HCT116 (cell line): ENCODE results near the gene TOR1AIP1. TPM values are rescaled to one million over a fixed set of nuclear protein-coding genes. Genes with fewer than 3 reads are reported as not detected.

Experiments used
- ATAC-seq: fragments of 200-7000 bp; cut with Tn5 transposase; 2 replicates; pipeline ENCODE4 v1.9.1; 2020; ENCODE audit warnings: mild to moderate bottlenecking, moderate library complexity
- BruUV-seq: library from RNA; stranded (reverse); fragments of 400-500 nt; replicated peaks from 2 replicates; lab custom pipeline; 2021; lab: Mats Ljungman, UMichigan
- CTCF ChIA-PET: fragments of 300-600 bp; sonication (Branson Sonifier 250); formaldehyde crosslinking; loops from one replicate; lab custom pipeline; 2021; ENCODE audit warnings: antibody characterized with exemption; lab: Charles Lee
- POLR2A ChIA-PET: fragments of 300-600, 350-600 bp; sonication (Branson Sonifier 250); formaldehyde crosslinking; loops from one replicate; lab custom pipeline; 2021; ENCODE audit warnings: antibody characterized with exemption; lab: Charles Lee
- RAD21 ChIA-PET, 2 experiments: fragments of 300-600 bp; sonication (Branson Sonifier 250); formaldehyde crosslinking; loops; one replicate each; lab custom pipeline; 2023; ENCODE audit warnings: low total read pairs in 2 of 2; ENCODE audit not compliant: uncharacterized antibody in 2 of 2, unreplicated experiment in 2 of 2, low non-redundant PET in 1 of 2; lab: Charles Lee
- DNase-seq: peaks from one replicate; pipeline ENCODE4 v3.0.0-alpha.2; 2010; ENCODE audit warnings: low read depth, low spot score
- H2AFZ ChIP-seq: fragments of 200-600 bp; shearing (Covaris generic), sonication (generic); 2 replicates; pipeline ENCODE4 v1.6.1; 2017; ENCODE audit warnings: low read depth, mixed run types, mixed read lengths, antibody characterized with exemption, low read length; ENCODE audit not compliant: poor library complexity, severe bottlenecking
- H3K27ac ChIP-seq: 2 replicates; pipeline ENCODE4 v1.5.1; 2012; ENCODE audit warnings: low read depth, low read length
- H3K27me3 ChIP-seq: fragments of 200-600 bp; sonication (generic); 2 replicates; pipeline ENCODE4 v1.6.1; 2016; ENCODE audit warnings: mixed run types, low read length, mixed read lengths; ENCODE audit not compliant: insufficient read depth
- H3K36me3 ChIP-seq, 2 experiments: fragments of 200-500 bp in 1 of 2; fragments of 200-600 bp in 1 of 2; sonication (Bioruptor generic) in 1 of 2; sonication (generic) in 1 of 2; 2 replicates each; pipeline versions ENCODE4 v1.5.1 to v1.6.1; 2014 to 2016; ENCODE audit warnings: low read length in 2 of 2, inconsistent platforms in 1 of 2, mixed read lengths in 1 of 2, mixed run types in 1 of 2; ENCODE audit not compliant: insufficient read depth in 2 of 2, control insufficient read depth in 1 of 2
- H3K4me1 ChIP-seq, 2 experiments: fragments of 200-600 bp in 1 of 2; sonication (generic) in 1 of 2; 2 replicates each; pipeline versions ENCODE4 v1.5.1 to v1.6.1; 2012 to 2017; ENCODE audit warnings: low read length in 2 of 2, inconsistent platforms in 1 of 2, mild to moderate bottlenecking in 1 of 2, mixed read lengths in 1 of 2, mixed run types in 1 of 2, moderate library complexity in 1 of 2; ENCODE audit not compliant: insufficient read depth in 2 of 2, control insufficient read depth in 1 of 2
- H3K4me2 ChIP-seq: fragments of 200-600 bp; sonication (generic); 2 replicates; pipeline ENCODE4 v1.6.1; 2017; ENCODE audit warnings: mixed run types, low read length, mixed read lengths
- H3K4me3 ChIP-seq, 2 experiments: fragments of 200-600 bp in 1 of 2; sonication (generic) in 1 of 2; replicated peaks in 1 of 2; 2 replicates each; pipeline ENCODE4 v1.5.1; 2011 to 2016; ENCODE audit warnings: low read length in 2 of 2, control low read depth in 1 of 2, low read depth in 1 of 2, mild to moderate bottlenecking in 1 of 2, mixed read lengths in 1 of 2, mixed run types in 1 of 2
- H3K79me2 ChIP-seq: fragments of 200-600 bp; sonication (generic); 2 replicates; pipeline ENCODE4 v1.6.1; 2017; ENCODE audit warnings: mild to moderate bottlenecking, mixed run types, low read length, moderate library complexity, mixed read lengths; ENCODE audit not compliant: insufficient read depth
- H3K9ac ChIP-seq: fragments of 200-600 bp; sonication (generic); 2 replicates; pipeline ENCODE4 v1.6.1; 2016; ENCODE audit warnings: low read length, mixed read lengths
- H3K9me2 ChIP-seq: fragments of 200-600 bp; sonication (generic), shearing (Covaris generic); 2 replicates; pipeline ENCODE4 v1.6.1; 2017; ENCODE audit warnings: mixed run types, mild to moderate bottlenecking, moderate library complexity; ENCODE audit not compliant: insufficient read depth
- H3K9me3 ChIP-seq, 2 experiments: fragments of 200-500 bp in 1 of 2; fragments of 200-600 bp in 1 of 2; sonication (Bioruptor generic) in 1 of 2; sonication (generic) in 1 of 2; 2 replicates each; pipeline ENCODE4 v1.6.1; 2014 to 2017; ENCODE audit warnings: low read length in 2 of 2, mixed read lengths in 2 of 2, inconsistent platforms in 1 of 2, low read depth in 1 of 2, mild to moderate bottlenecking in 1 of 2, mixed run types in 1 of 2, moderate library complexity in 1 of 2; ENCODE audit not compliant: control insufficient read depth in 1 of 2, insufficient read depth in 1 of 2
- H4K20me1 ChIP-seq: fragments of 200-600 bp; sonication (generic), shearing (Covaris generic); 2 replicates; pipeline ENCODE4 v1.6.1; 2017; ENCODE audit warnings: mixed run types, mild to moderate bottlenecking, moderate library complexity; ENCODE audit not compliant: insufficient read depth
- ATF3 ChIP-seq: IDR thresholded peaks from 2 replicates; pipeline ENCODE4 v1.6.1; 2012
- CEBPB ChIP-seq: IDR thresholded peaks from 2 replicates; pipeline ENCODE4 v1.6.1; 2012; ENCODE audit warnings: low read depth
- CTCF ChIP-seq, 3 experiments: fragments of 200-600 bp in 1 of 3; sonication (generic) in 1 of 3; IDR thresholded peaks in 2 of 3; conservative IDR thresholded peaks in 1 of 3; 2 replicates each; pipeline ENCODE4 v1.5.1; 2012 to 2017; ENCODE audit warnings: low read depth in 2 of 3, low read length in 2 of 3, antibody characterized with exemption in 1 of 3, borderline replicate concordance in 1 of 3, control low read depth in 1 of 3, mild to moderate bottlenecking in 1 of 3, mixed read lengths in 1 of 3, mixed run types in 1 of 3, moderate library complexity in 1 of 3; ENCODE audit not compliant: insufficient read depth in 1 of 3
- EGR1 ChIP-seq: IDR thresholded peaks from 2 replicates; pipeline ENCODE4 v1.6.1; 2012; ENCODE audit warnings: low read depth
- ELF1 ChIP-seq: IDR thresholded peaks from 2 replicates; pipeline ENCODE4 v1.6.1; 2012; ENCODE audit warnings: low read depth, borderline replicate concordance
- EZH2 ChIP-seq: fragments of 200-600 bp; sonication (generic); IDR thresholded peaks from 2 replicates; pipeline ENCODE4 v1.6.1; 2017; ENCODE audit warnings: antibody characterized with exemption, mixed run types
- EZH2phosphoT487 ChIP-seq: fragments of 200-600 bp; IDR thresholded peaks from 2 replicates; pipeline ENCODE4 v1.6.1; 2018; ENCODE audit warnings: antibody characterized with exemption, borderline replicate concordance
- FOSL1 ChIP-seq: IDR thresholded peaks from 2 replicates; pipeline ENCODE4 v1.6.1; 2012; ENCODE audit warnings: low read depth
- JUND ChIP-seq: IDR thresholded peaks from 2 replicates; pipeline ENCODE4 v1.6.1; 2012
- MAX ChIP-seq: IDR thresholded peaks from 2 replicates; pipeline ENCODE4 v1.6.1; 2012
- POLR2A ChIP-seq: IDR thresholded peaks from 2 replicates; pipeline ENCODE4 v1.7.0; 2011; ENCODE audit warnings: borderline replicate concordance; ENCODE audit not compliant: insufficient read depth, insufficient read length; ENCODE audit errors: extremely low read depth
- SIN3A ChIP-seq: IDR thresholded peaks from 2 replicates; pipeline ENCODE4 v1.6.1; 2012; ENCODE audit warnings: low read depth
- SRF ChIP-seq: IDR thresholded peaks from 2 replicates; pipeline ENCODE4 v1.6.1; 2012; ENCODE audit warnings: low read depth
- TCF7L2 ChIP-seq: IDR thresholded peaks from 2 replicates; pipeline ENCODE4 v1.7.0; 2011; ENCODE audit warnings: borderline replicate concordance, inconsistent platforms; ENCODE audit not compliant: insufficient read depth, insufficient read length; ENCODE audit errors: extremely low read depth
- YY1 ChIP-seq: IDR thresholded peaks from 2 replicates; pipeline ENCODE4 v1.6.1; 2011; ENCODE audit warnings: low read length, low read depth, moderate library complexity, mild to moderate bottlenecking; ENCODE audit not compliant: insufficient replicate concordance; ENCODE audit errors: extremely low read depth
- ZBTB33 ChIP-seq: IDR thresholded peaks from 2 replicates; pipeline ENCODE4 v1.6.1; 2011; ENCODE audit warnings: mild to moderate bottlenecking, low read length, moderate library complexity; ENCODE audit not compliant: insufficient replicate concordance; ENCODE audit errors: extremely low read depth
- ZFX ChIP-seq: fragments of 450-650 bp; IDR thresholded peaks from 2 replicates; pipeline ENCODE4 v1.6.1; 2017
- intact Hi-C: fragments of 100-400 bp; cut with micrococcal nuclease; formaldehyde crosslinking; loops from 2 replicates; pipeline ENCODE4 v1.10.0; 2022
- total RNA-seq: library from RNA; stranded (reverse); gene quantifications from one replicate; pipeline ENCODE4 v1.2.1, GENCODE V29; 2021; ENCODE audit not compliant: unreplicated experiment

The TOR1AIP1 gene
- total RNA-seq, 1 experiment from 2014 or later: 30.5 TPM

GRCh38 chr1:179952186-179952585 is 70.1 kb downstream of the TOR1AIP1 start:
- H3K79me2 ChIP-seq: peaks cover 26% of the 10 kb centered on the region
- DNase-seq (no peak), ATAC-seq (no peak)
- H3K4me3 ChIP-seq: no peak overlapping the region
- peaks cover 8 to 20% of the 10 kb centered on the region in 2 experiments; a peak in 3 of 4 replicates for H3K4me1 ChIP-seq
- no peaks in the 10 kb centered on the region for H3K27me3 ChIP-seq
- H3K4me2 ChIP-seq: no peak overlapping the region
- ChIA-PET CTCF (no interaction called here), RAD21 (no interaction called here), POLR2A (no interaction called here)
- no peak overlapping the region for H2AFZ ChIP-seq
- no peak overlapping the region for H3K9ac ChIP-seq
- no peak overlapping the region for H3K27ac ChIP-seq
- H3K36me3 ChIP-seq: no peaks in the 10 kb centered on the region
- no peaks in the 10 kb centered on the region; the same call in 1 of the 2 replicates for H4K20me1 ChIP-seq
- TF ChIP-seq JUND (no peak), CEBPB (no peak), ZFX (no peak), ZBTB33 (no peak), CTCF (IDR thresholded peaks at IDR 0.05 in 2 of 3, conservative IDR thresholded peaks at IDR 0.05 in 1 of 3; ENCODE audit: borderline replicate concordance in 1 of 3, insufficient read depth in 1 of 3, low read depth in 2 of 3, low read length in 2 of 3) (no peak), POLR2A (no peak), ATF3 (no peak), FOSL1 (no peak), SIN3A (no peak), EZH2phosphoT487 (no peak), YY1 (no peak), EGR1 (no peak), SRF (no peak), TCF7L2 (no peak), ELF1 (no peak), MAX (no peak), EZH2 (no peak)
- no TSS peak for BruUV-seq
- no peaks in the 10 kb centered on the region for H3K9me2 ChIP-seq
- intact Hi-C loops: loop anchor here (5.0 to 10.0 kb wide), 2 partner anchors 215 to 247 kb away; no protein-coding TSS in a partner anchor
- H3K9me3 ChIP-seq: no peaks in the 10 kb centered on the region
